T follicular helper cell (primary cell): ENCODE results near the gene JAKMIP1.

Source experiments
- DNase-seq: peaks from one replicate; pipeline ENCODE4 v3.0.0-alpha.2; 2020; ENCODE audit warnings: low read depth

Gene JAKMIP1

GRCh38 chr4:6042293-6043063 is 157.9 kb downstream of the JAKMIP1 start:
- DNase-seq = no peak

DNA sequence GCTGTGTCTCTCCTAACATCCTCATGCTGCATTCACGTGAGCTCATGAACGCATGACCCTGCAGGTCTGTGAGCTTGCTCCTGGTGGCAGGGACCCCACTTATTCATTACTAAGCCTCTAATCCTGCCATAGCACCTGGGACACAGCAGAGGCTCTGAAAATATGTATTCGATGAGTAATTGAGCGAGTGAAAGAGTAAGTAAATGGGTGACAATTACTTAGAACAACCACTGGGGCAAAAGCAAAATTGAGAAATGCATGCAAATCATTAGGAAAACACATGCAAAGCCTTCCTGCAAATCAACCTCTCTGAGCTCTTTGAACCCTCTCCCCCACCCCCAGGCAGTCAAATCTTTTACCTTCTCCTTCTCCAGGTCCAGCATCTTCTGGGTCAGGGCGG is 158.5 kb downstream of the JAKMIP1 start:
- no peak for DNase-seq

- DNase-seq = no peak
Measured at GRCh38 chr4:6038711-6039110, 161.6 kb downstream of the JAKMIP1 start.

- DNase-seq = no peak
Measured at GRCh38 chr4:6035786-6036185, 164.6 kb downstream of the JAKMIP1 start.

- DNase-seq = no peak
Measured at GRCh38 chr4:6033381-6033780, 167.0 kb downstream of the JAKMIP1 start.

DNA sequence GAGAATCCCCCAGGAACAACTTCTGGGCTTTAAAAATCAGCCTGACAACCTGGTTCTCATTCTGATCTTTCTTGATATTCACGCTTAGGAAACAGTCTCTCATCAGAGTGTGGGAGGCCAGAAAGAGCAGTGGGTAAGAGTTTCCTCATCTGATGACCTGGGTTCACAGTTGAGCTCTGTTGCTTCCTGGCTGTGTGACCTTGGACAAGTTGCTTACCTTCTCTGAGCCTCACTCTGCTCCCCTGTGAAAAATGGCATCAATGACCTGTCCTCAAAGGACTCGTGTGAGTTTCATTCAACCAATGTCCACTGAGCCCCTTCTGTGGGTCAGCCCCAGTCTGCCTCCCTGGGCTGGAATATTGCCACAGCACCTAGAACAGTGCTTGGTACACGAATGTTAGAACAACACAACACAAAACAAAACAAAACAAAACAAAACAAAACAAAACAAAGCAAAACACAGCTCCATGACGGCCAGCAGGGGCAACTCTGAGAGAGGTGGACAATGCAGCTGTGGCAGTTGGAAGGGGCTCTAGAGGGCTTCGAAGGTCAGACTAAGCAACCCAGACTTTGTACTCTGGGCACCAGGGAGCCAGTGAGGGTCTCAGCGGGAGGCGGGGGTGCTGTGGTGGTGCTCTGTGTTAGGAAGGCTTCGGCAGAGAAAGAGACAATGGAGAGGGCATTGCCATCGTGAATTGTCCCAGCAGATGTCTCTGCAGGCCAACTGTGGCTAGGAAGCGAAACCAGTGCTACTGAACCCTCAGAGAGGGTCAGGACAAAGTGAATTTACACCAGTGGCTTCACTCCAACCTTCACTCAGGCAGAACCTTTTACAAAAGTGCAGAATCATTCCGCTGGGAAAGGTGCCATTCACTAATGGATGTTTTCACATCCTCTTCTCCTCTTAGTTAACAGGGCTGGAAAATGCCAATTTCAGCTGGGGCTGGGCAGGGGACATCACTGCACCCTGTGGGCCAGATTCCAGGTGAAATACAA is 167.8 kb downstream of the JAKMIP1 start:
- no peak for DNase-seq

GRCh38 chr4:6031846-6032245 is 168.5 kb downstream of the JAKMIP1 start:
- DNase-seq = no peak

DNA sequence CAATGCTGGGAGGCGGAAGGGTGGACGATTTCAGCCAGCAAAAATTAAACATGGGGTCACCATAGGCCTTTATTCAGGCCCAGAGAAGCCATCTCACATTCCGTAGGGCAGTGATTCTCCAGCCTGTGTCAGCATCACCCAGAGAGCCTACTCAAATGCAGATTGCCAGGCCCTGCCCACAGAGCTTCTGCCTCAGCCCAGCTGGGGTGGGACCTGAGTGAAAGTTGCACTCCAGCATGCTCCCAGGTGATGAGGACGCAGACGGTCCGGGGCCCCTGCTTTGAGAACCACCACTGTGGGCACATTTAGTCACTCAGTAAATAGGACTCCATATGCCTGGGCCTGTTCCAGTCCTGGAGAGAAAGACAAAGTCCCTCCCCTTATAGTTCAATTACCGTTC is 169.7 kb downstream of the JAKMIP1 start:
- DNase-seq = no peak

DNA sequence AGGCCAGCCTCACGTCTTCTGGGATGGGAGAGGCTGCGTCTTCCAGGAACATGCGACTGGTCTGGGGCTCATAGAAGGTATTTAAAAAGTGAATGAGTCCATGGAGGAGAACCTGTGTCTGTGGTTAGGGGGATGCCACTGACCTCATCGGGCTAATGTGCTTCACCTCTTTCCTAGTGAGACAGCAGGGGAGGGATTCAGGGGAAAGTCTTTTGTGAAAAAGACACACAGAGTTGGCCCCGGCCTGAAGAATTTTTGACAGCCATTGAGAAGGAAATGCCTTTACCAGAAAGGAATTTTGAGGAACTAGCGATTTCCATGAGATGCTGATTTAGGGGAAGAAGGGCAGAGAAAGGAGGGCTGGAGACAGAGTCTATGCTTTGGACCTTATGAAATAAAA is 171.1 kb downstream of the JAKMIP1 start:
- DNase-seq = no peak

DNA sequence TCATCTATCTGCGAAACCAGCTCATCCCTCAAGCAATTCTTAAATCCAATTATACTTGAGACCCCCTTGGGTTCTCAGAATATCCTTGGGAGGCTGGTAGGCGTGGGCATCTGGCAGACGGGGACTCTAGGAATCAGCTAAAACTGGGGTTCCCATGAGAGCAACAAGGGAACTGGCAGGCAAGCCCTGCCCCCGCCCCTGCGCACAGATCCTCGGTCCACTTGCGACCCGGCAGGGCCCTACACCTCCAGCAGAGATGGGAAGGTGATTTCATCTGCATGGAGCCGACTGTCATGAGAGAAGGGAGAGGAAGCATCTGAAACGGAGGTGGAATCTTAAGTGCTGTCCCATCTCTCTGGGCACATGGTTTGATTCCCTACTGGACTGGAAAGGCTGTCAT is 172.2 kb downstream of the JAKMIP1 start:
- no peak for DNase-seq

- no peak for DNase-seq
Measured at GRCh38 chr4:6027392-6027791, 173.0 kb downstream of the JAKMIP1 start.

GRCh38 chr4:6024313-6024960 is 175.9 kb downstream of the JAKMIP1 start:
- no peak for DNase-seq

DNA sequence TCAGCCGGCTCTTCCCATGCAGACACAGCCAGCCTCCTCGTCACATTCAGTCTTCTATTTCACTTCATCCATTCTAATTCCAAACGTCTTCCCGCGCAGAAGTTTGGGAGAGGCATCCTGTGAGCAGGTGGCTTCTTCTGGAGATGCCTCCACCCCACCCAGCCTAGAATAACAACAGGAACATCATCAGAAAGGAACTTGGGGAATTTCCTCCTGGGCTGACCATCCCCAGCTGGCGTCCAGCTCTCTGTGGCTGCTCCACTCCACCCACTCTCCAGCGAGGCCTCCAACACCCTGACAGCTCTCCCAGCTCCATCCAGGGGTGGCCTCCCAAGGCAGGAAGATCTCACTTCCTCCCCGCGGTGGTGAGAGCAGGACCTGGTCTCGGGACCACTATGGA is 176.6 kb downstream of the JAKMIP1 start:
- no peak for DNase-seq

GRCh38 chr4:6022607-6023288 is 177.6 kb downstream of the JAKMIP1 start:
- DNase-seq = no peak

- DNase-seq = no peak
Measured at GRCh38 chr4:6021831-6022606, 178.3 kb downstream of the JAKMIP1 start.

GRCh38 chr4:6020613-6021012 is 179.7 kb downstream of the JAKMIP1 start:
- no peak for DNase-seq

DNA sequence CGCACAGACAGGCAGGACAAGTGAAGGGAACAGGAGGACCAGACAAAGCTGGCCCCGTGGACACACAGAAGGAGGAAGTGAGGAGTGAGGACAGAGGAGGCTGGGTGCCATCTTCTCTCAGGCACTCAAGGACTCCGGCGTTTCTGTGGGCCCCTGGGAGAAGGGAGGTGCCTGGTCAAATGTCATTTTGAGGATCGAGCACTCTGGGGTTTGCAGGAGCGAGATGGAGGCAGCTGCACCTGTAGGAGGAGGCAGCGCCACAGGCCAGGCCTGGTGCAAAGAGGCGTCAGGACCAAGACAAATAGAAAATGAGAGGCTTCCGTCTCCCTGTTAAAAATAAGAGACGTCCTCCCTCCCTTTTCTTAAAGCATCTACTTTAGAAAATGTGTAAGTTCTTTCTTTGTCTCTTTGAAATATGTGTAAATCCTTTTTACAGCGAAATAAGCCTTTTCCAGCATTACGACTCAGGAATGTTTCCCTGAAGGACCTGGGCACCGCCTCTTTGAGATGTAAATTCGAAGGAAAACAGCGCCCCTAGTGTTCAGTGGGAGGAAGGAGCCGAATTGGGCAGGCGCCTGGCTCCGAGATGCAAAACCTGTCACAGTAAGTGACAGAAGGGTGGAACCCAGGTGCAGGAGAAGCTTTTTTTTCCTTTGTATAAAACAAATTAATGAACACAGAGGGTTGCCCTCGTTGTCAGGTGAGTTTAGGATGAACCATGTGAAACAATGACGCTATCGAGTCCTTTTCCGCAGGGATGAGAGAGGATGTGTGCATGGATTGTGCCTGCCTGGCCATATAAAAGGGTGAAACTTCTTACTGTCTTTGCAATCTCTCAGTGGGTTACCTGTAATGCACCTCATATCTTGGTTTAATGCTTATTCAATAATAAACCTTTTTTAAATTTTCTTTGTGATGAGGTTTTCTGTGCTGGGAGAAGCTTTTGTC is 180.8 kb downstream of the JAKMIP1 start:
- DNase-seq = no peak

DNA sequence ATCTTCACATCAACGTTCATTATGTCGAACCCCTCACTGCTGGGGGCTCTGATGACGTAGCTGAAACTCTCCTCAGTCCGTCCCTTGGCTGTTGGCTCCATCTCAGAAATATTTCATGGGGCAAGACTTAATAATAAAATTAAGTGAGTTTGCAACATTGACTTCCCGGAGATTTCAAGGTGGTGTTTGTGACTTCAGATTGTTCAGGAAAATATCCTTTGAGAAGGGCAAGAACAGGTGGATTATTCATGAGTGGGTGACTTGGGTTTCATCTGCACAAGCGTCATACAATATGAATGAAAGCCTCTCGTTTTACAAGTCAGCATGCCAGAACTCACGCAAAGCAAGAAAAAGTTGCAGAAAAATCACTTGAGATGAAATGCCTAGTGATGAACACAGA is 182.0 kb downstream of the JAKMIP1 start, which contains the start of gene C4orf50:
Gene C4orf50, minus strand, starts transcription at position 101 of the 400 bp plus-strand sequence.
- no peak for DNase-seq

DNA sequence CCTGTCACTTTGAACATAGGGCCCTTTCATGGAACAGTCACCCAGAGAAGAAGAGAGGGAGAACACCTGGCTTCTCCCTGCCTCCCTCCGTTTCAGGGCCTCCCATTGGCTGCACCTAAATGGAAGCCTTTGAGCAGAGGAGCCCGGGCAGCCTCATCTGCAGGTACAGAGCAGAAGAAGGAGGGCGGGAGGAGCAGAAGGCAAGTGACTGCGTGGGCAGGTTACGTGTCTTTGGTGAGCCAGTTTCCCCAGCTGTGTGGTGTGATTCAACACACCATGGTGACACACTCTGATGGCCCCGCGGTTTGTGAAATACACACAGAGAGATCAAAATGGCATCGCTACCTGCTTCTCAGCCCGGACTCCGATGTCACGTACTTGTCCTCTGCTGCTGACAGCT is 182.5 kb downstream of the JAKMIP1 start:
- no peak for DNase-seq

DNA sequence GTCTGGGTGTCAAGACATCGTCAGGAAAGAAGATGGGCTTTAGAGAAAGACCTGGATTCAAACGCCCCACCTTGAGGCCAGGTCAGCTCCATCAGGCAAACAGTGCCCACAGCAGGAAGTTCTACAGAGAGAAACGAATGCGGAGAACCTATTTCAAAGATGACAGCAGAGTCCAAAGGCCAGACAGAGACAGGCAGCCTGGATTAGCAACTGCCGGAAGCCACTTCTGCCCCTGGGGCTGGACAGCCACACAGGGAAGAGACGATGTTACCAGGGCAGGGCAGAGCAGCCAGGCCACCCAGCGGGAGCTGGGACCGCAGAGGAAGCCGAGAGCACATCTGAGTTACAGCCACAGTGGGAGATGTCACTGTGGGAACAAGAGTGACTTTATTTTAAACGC is 183.3 kb downstream of the JAKMIP1 start:
- no peak for DNase-seq
